Measurements from ENCODE around the gene PRSS56. TPM values are rescaled to one million over a fixed set of nuclear protein-coding genes. Genes with fewer than 3 reads are reported as not detected.
"Not testable (repeated sequence)": the region's sequence is repeated elsewhere in the genome, so short reads cannot be mapped to it uniquely, and the experiment has no call there.

The PRSS56 gene
- total RNA-seq, 6 experiments from 2014 or later: not detected

DNA sequence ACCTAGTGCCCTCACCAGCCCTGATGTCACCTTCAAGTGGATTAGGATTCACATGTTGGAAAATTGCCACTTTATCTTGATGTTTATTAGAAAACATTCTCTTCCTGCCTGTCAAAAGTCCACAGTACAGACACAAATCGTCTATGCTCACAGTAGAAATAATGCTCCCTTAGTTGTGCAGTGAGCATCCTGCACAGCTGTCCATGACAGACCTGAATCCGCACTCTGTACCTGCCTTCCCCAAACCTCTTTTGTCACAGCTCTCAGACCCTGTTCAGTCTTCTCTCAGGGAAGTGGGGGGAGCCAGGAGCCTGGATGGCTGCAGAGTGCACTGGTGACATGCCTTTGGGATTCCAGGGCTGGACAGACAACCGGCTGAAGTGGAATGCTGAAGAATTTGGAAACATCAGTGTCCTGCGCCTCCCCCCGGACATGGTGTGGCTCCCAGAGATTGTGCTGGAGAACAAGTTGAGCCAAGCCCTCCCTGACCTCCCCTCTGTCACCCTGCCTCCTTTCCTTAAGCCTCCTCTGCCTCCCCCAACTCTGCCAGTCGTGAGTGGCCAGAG is 7.8 kb downstream of the PRSS56 start:
- H3K4me3 Mint-ChIP-seq: no peak overlapping the region

DNA sequence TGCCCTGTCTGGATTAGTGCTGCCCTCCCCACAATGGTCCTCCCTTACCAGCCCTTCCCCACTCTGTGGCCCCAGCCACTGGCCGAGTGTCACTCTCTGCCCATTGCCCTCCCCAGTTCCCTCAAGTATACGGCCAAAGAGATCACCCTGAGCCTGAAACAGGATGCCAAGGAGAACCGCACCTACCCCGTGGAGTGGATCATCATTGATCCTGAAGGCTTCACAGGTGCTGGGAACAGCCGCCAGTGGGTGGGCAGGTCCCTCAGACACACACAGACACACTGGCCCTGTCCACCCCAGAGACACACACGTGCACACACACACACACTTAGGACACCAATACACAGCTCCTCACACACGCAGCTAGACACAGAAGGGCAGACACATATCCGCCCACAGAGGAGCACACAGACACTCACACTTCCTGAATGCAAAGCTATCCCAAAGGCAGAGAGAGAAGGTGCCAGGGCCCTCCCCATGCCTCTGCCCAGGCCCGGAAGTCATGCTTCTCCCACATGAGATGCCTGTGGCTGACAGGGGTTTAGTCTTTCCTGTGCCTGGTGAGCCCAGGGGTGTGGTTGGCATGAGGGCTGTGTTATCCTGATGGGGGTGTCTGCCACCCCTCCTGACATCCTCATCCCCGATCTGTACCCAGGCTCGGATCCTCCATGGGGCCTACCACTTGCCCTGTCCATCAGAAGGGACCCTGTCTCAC is 8.7 kb downstream of the PRSS56 start:
- no peak overlapping the region for H3K4me3 Mint-ChIP-seq
- H3K36me3 Mint-ChIP-seq (ENCODE audit: low read depth): no peaks in the 10 kb centered on the region
- H3K9me3 Mint-ChIP-seq: no peaks in the 10 kb centered on the region
- DNase-seq: no peak
- no peaks in the 10 kb centered on the region for H3K4me1 Mint-ChIP-seq (ENCODE audit: low read depth)
- H3K27me3 Mint-ChIP-seq (ENCODE audit: insufficient read depth): peaks cover 29% of the 10 kb centered on the region
- no peak overlapping the region for H3K27ac Mint-ChIP-seq
- TF ChIP-seq, protein P1, sequence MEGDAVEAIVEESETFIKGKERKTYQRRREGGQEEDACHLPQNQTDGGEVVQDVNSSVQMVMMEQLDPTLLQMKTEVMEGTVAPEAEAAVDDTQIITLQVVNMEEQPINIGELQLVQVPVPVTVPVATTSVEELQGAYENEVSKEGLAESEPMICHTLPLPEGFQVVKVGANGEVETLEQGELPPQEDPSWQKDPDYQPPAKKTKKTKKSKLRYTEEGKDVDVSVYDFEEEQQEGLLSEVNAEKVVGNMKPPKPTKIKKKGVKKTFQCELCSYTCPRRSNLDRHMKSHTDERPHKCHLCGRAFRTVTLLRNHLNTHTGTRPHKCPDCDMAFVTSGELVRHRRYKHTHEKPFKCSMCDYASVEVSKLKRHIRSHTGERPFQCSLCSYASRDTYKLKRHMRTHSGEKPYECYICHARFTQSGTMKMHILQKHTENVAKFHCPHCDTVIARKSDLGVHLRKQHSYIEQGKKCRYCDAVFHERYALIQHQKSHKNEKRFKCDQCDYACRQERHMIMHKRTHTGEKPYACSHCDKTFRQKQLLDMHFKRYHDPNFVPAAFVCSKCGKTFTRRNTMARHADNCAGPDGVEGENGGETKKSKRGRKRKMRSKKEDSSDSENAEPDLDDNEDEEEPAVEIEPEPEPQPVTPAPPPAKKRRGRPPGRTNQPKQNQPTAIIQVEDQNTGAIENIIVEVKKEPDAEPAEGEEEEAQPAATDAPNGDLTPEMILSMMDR (IDR thresholded peaks at IDR 0.05): no peak

More for the DNA sequence above, 7.8 kb downstream of the PRSS56 start:
- no peaks in the 10 kb centered on the region for H3K9me3 Mint-ChIP-seq
- no peaks in the 10 kb centered on the region for H3K4me1 Mint-ChIP-seq (ENCODE audit: low read depth)
- peaks cover 27% of the 10 kb centered on the region for H3K27me3 Mint-ChIP-seq (ENCODE audit: insufficient read depth)
- TF ChIP-seq, protein P1 (IDR thresholded peaks at IDR 0.05): no peak
- H3K36me3 Mint-ChIP-seq (ENCODE audit: low read depth): no peaks in the 10 kb centered on the region
- no peak overlapping the region for H3K27ac Mint-ChIP-seq
- no peak for DNase-seq

DNA sequence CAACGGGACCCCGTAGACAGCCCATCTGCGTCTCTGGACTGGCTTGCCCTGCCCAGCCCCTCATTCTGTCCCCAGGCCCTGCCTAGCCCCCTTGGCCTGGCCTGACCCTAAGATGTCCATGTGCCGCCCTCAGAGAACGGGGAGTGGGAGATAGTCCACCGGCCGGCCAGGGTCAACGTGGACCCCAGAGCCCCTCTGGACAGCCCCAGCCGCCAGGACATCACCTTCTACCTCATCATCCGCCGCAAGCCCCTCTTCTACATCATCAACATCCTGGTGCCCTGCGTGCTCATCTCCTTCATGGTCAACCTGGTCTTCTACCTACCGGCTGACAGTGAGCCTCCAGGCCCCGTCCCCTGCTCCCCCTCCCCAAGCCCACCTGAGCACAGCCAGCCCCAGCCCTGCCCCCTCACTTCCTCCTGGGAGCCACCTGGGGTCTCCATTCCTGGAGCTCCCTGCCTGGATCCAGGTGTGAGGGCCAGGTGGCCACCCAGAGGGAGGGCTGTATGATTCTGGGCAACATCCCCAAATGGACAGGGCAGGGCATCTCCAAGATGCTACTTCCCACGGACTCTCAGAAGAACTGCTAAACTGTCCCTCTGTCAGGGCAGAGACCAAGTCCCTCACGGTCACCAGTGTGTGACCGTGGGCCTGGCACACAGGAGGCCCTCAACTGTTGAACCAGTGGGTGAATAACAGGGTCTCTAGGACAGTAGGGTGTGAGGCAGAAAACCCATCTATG is 9.8 kb downstream of the PRSS56 start:
- peaks cover 31% of the 10 kb centered on the region for H3K27me3 Mint-ChIP-seq (ENCODE audit: insufficient read depth)
- no peak for DNase-seq
- H3K9me3 Mint-ChIP-seq: no peaks in the 10 kb centered on the region
- H3K36me3 Mint-ChIP-seq (ENCODE audit: low read depth): no peaks in the 10 kb centered on the region
- H3K4me1 Mint-ChIP-seq (ENCODE audit: low read depth): no peaks in the 10 kb centered on the region
- H3K27ac Mint-ChIP-seq: no peak overlapping the region
- TF ChIP-seq, protein P1 (IDR thresholded peaks at IDR 0.05): no peak
- no peak overlapping the region for H3K4me3 Mint-ChIP-seq

DNA sequence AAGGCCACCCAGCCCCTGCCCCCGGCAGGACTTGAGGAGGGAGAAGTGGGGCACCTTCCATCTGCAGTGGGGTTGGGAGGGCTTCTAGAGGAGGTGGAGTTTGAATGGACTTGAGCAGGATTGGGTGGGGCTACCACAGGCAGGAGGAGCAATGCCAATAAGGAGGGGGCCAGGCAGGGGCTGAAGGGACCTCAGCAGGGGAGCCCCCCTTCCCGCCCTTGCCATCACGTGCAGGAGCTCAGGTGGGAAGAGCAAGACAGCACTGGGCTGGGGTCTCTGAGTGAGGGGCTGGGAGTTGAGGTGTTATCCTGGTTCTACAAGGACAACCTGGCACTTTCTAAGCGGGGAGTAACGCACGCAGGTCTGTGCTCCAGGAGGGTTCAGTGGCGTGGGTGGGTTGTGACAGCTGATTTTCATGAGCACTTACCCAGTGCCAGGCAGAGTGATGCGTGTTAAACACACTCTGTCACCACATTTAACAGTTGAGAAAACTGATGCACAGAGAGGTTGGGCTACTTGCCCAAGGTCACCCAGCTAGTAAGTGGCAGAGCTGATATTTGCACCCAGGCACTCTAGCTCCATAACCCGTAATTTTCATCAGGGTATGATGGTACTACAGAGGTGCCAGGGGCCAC is 10.6 kb downstream of the PRSS56 start:
- H3K36me3 Mint-ChIP-seq (ENCODE audit: low read depth): no peaks in the 10 kb centered on the region
- H3K4me3 Mint-ChIP-seq: no peak overlapping the region
- no peak overlapping the region for H3K27ac Mint-ChIP-seq
- no peak for DNase-seq
- TF ChIP-seq, protein P1 (IDR thresholded peaks at IDR 0.05): no peak
- H3K4me1 Mint-ChIP-seq (ENCODE audit: low read depth): no peaks in the 10 kb centered on the region
- no peaks in the 10 kb centered on the region for H3K9me3 Mint-ChIP-seq
- H3K27me3 Mint-ChIP-seq (ENCODE audit: insufficient read depth): peaks cover 31% of the 10 kb centered on the region

DNA sequence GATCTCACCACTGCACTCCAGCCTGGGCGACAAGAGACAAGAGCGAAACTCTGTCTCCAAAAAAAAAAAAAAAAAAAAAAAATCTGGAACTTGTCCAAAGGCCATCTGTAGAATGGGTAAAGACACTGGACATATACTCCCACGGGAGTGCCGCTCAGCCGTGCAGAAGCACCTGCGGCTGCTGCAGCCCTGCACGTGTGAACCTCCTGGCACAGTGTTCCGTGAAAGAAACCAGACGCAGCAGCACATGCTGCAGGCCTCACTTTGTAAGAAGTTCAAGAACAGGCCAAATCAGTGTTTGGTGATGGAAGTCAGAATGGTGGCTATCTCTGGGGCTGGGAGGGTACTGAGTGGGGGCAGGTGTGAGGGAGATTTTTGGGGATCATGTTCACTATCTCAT is 12.2 kb downstream of the PRSS56 start:
- Mint-ChIP-seq H3K27ac (no peak overlapping the region), H3K4me3 (no peak overlapping the region), H3K36me3 (ENCODE audit: low read depth) (peaks cover 7% of the 10 kb centered on the region; the same call in 1 of the 2 replicates), H3K9me3 (peaks cover 10% of the 10 kb centered on the region; the same call in 1 of the 2 replicates), H3K27me3 (ENCODE audit: insufficient read depth) (peaks cover 43% of the 10 kb centered on the region), H3K4me1 (ENCODE audit: low read depth) (no peaks in the 10 kb centered on the region)
- TF ChIP-seq, protein P1 (IDR thresholded peaks at IDR 0.05): no peak
- no peak for DNase-seq

DNA sequence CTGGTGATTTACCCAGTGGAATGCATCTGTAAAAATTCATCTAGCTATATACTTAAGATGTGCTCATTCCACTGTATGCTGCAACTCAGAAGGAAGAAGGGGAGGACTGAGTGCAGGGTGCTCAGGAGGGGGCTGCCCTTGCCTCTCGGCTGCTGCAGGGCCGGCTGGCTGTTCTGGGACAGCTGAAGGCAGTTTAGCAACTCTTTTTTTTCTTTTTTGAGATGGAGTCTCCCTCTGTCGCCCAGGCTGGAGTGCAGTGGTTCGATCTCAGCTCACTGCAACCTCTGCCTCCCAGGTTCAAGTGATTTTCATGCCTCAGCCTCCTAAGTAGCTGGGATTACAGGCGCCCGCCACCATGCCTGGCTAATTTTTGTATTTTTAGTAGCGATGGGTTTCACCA is 12.6 kb downstream of the PRSS56 start:
- not testable (repeated sequence) for DNase-seq; H3K4me1 Mint-ChIP-seq (ENCODE audit: low read depth); H3K9me3 Mint-ChIP-seq; H3K4me3 Mint-ChIP-seq; H3K27ac Mint-ChIP-seq; H3K36me3 Mint-ChIP-seq (ENCODE audit: low read depth)
- H3K27me3 Mint-ChIP-seq (ENCODE audit: insufficient read depth): peaks cover 46% of the 10 kb centered on the region
